ENCODE measurements around the gene ERGIC1.
"Not testable (repeated sequence)": the region's sequence is repeated elsewhere in the genome, so short reads cannot be mapped to it uniquely, and the experiment has no call there.

Gene ERGIC1

DNA sequence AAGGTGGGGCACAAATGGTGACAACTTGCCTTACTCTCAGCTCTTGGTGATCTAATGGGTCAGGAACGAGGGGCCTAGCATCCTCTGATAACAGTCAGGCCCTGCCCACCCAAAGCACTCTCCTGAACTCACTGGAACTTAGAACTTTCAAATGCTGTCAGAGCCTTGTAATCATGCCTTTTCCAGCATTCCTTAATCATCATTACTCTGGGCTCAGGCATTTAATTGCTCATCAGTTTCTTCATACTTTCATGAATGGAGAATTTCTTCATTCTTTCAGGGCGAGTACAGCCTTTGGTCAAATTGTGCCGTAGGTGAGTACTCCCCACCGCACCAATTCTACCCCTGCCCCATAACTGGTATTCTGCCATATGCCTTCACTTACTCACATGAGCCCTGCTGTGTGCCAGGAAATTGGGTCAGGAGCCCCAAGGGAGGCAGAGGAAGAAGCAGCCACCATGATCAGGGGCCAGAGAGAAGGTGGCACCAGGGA is 32.8 kb upstream of the ERGIC1 start:
- DNase-seq, result no peak

DNA sequence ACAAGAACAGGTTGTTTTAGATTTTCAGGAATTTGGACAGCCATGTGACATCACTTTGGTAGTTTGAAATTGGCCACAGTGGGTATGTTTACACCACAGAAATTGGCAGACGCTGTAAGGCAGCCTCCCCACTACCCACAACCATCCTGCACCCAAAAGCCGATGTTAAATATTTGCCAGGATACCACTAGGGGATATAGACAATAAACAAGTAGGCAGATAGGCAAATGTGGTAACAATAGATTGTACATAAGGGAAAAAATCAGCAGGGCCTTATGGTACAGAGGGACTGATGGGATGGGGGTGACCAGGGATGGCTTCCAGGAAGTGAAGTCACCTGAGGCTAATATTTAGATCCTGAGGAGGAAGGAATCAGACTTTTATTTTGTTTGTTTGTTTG is 31.9 kb upstream of the ERGIC1 start:
- DNase-seq, result no peak

GRCh38 chr5:172802567-172803176 is 31.4 kb upstream of the ERGIC1 start:
- no peak for DNase-seq

DNA sequence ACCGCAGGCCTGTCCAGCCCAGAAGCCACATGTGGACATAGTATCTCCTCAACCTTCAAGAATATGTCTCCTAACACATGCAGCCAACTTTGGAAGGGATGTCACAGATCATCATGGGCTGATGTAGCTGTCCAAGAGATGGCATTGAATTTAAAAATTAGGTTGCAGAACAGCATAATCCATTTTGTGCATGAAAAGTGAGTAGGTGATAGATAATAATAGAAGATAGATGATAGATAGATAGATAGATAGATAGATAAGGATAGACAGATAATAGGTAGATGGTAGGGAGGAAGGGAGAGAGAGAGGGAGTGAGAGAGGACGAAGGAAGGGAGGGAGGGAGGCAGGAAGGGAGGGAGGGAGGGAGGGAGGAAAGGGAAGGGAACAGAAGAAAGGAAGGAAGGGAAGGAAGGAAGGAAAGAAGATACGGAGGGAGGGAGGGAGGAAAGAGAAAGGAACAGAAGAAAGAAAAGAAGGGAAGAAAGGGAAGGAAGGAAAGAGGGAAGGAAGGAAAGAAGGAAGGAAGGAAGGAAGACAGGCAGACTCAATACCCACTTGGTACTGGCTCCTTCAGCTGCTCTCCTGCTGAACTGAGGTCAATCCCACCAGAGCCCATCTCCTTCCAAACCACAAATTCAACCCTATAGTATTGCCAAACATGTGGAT is 28.9 kb upstream of the ERGIC1 start:
- DNase-seq, result no peak

- DNase-seq, result no peak
Measured at GRCh38 chr5:172805736-172806255, 28.3 kb upstream of the ERGIC1 start.

- DNase-seq, result peak; percentile 83
Measured at GRCh38 chr5:172806897-172807672, 27.0 kb upstream of the ERGIC1 start.

- no peak for DNase-seq
Measured at GRCh38 chr5:172807766-172808311, 26.2 kb upstream of the ERGIC1 start.

DNA sequence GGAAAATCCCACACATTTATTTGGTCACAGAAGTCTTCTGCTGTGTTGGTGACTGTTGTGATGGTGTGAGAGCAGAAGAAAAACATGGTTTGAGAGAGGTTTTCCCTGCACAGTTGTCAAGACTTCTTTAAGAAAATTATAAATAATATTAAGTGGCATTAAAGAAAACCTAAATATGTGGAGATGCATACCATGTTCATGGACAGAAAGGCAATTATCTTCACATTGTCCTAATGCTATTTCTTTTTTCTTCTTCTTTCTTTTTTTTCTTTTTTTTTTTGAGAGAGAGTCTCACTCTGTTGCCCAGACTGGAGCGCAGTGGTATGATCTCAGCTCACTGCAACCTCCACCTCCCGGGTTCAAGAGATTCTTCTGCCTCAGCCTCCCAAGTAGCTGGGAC is 24.3 kb upstream of the ERGIC1 start:
- no peak for DNase-seq

GRCh38 chr5:172810996-172811395 is 23.1 kb upstream of the ERGIC1 start:
- not testable (repeated sequence) for DNase-seq

GRCh38 chr5:172815631-172816030 is 18.4 kb upstream of the ERGIC1 start:
- DNase-seq, result no peak

DNA sequence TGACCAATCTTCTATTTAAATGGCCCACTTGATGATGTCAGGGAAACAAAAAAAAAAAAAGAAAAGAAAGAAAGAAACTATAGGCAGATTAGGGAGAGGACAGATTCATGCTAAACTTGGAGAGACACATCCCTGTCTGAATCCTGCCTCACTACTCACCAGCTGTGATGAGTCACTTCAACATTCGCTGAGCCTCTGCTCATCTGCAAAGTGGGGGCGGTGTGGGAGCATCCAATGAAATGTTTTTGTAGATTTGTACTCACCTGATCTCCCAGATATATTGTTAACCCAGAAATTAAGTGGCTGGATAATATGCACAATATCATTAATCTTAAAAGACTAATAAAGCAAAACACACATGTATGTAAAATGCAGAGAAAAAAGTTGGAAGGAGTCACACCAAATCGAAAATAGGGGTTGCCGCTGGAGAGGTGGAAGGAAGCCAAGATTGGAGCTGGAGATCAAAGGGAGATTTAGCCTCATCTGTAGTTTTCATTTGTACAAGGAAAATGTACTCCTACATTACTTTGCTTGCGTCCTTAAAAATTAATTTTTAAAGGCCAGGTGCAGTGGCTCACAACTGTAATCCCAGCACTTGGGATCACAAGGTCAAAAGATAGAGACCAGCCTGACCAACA is 17.0 kb upstream of the ERGIC1 start:
- no peak for DNase-seq

- DNase-seq, result no peak
Measured at GRCh38 chr5:172817664-172818063, 16.4 kb upstream of the ERGIC1 start.

- DNase-seq, result no peak
Measured at GRCh38 chr5:172818081-172818480, 16.0 kb upstream of the ERGIC1 start.

- DNase-seq, result no peak
Measured at GRCh38 chr5:172819569-172819968, 14.5 kb upstream of the ERGIC1 start.

DNA sequence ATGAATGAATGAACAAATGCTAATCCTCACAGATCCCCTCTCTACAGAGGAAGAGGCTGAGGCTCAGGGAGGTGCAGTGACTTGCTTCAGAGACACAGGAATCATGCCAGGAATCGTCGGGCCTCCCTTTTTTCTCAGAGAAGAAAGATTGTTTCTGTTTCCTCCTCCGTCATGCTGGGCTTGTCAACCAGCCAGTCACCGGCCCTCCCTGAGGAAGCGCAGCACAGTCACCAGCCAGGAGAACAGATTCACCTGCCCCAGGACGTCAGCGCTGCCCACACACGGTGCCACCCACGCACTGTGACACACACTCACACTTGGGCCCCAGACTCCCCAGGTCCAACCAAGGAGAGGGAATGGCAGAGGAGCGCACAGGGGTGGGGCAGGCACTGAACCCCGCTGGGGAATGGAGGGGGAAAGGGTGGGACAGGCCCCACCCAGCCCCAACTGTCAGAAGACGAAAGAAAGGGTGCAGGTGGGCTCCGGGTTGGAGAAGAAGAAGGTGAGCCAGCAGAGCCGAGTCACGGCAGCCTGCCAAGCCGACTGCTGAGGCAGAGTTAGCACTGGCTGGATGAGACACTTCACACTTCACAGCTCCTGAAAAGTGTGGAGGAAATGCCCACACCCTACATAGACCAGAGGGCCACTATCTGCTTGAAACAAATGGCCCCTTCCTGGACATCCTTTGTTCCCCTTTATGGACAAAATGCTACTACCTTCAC is 13.8 kb upstream of the ERGIC1 start:
- peak; percentile 49 for DNase-seq

GRCh38 chr5:172821340-172821985 is 12.6 kb upstream of the ERGIC1 start:
- DNase-seq, result no peak

- DNase-seq, result no peak
Measured at GRCh38 chr5:172823840-172824362, 10.2 kb upstream of the ERGIC1 start.

- no peak for DNase-seq
Measured at GRCh38 chr5:172825610-172826204, 8.3 kb upstream of the ERGIC1 start.

GRCh38 chr5:172827841-172828240 is 6.2 kb upstream of the ERGIC1 start:
- DNase-seq, result no peak

- no peak for DNase-seq
Measured at GRCh38 chr5:172828911-172829431, 5.1 kb upstream of the ERGIC1 start.

All from stimulated activated CD4-positive, alpha-beta T cell treated with anti-CD3 and anti-CD28 coated beads, Interleukin-4, amount 100 ng/mL, for 1 hour (primary cell).